ENCODE measurements around the gene AGO1. TPM values are rescaled to one million over a fixed set of nuclear protein-coding genes. Genes with fewer than 3 reads are reported as not detected.

Gene AGO1
- total and polyA plus RNA-seq, 2 of the 8 experiments (the other 6 are each of a cell fraction or from before 2014, with no cell fraction given), result 15.1 to 73.7 TPM

- DNase-seq (ENCODE audit: low read depth in 1 of 2, low spot score in 2 of 2) (no peak), FAIRE-seq (no peak)
- Histone ChIP-seq H3K9me3 (ENCODE audit: insufficient read depth in 2 of 2, low read depth in 1 of 2, low read length in 1 of 2) (no peaks in the 10 kb centered on the region), H4K20me1 (replicated peaks in 1 of 2; ENCODE audit: control insufficient read depth in 1 of 2, insufficient read depth in 2 of 2, low read length in 2 of 2) (no peaks in the 10 kb centered on the region), H4K91ac (replicated peaks; ENCODE audit: insufficient read length, low read length) (no peak overlapping the region), H3K79me2 (ENCODE audit: control insufficient read depth in 1 of 2, insufficient read depth in 2 of 2, low read length in 2 of 2) (peaks cover 0 to 54% of the 10 kb centered on the region in 2 experiments; a peak in 2 of 4 replicates), H3K79me1 (ENCODE audit: low read depth, low read length) (peaks cover 7% of the 10 kb centered on the region), H2BK20ac (ENCODE audit: low read length) (no peak overlapping the region), H3K14ac (ENCODE audit: insufficient read length) (no peak overlapping the region), H2BK12ac (ENCODE audit: low read depth, low read length) (no peak overlapping the region), H4K8ac (ENCODE audit: extremely low read depth, insufficient read depth, low read length) (no peak overlapping the region), H3K23ac (ENCODE audit: insufficient read length) (no peak overlapping the region), H2AFZ (ENCODE audit: low read length) (no peak overlapping the region), H3K4me1 (replicated peaks in 1 of 4; ENCODE audit: control insufficient read depth in 3 of 4, insufficient read depth in 4 of 4, low read length in 3 of 4) (peaks cover 0 to 3% (median 0%) of the 10 kb centered on the region in 4 experiments; a peak in 1 of 7 replicates), H3K36me3 (ENCODE audit: control insufficient read depth in 2 of 4, insufficient read depth in 4 of 4, low read length in 3 of 4) (no peaks in the 10 kb centered on the region; a peak in 1 of 8 replicates), H3K27me3 (replicated peaks in 1 of 4; ENCODE audit: control insufficient read depth in 3 of 4, extremely low read depth in 1 of 4, insufficient read depth in 3 of 4, low read length in 3 of 4) (no peaks in the 10 kb centered on the region), H3K4me3 (ENCODE audit: extremely low read depth in 1 of 4, insufficient read depth in 2 of 4, low read depth in 3 of 4, low read length in 4 of 4) (no peak overlapping the region), H3K27ac (ENCODE audit: low read depth, low read length) (no peak overlapping the region), H3K56ac (replicated peaks; ENCODE audit: insufficient read length, low read depth, low read length) (no peak overlapping the region), H2BK15ac (ENCODE audit: low read length) (no peak overlapping the region), H2BK120ac (replicated peaks; ENCODE audit: low read depth, low read length) (no peak overlapping the region), H4K5ac (ENCODE audit: insufficient read length, low read depth, low read length) (no peak overlapping the region), H2BK5ac (ENCODE audit: low read depth, low read length) (no peak overlapping the region), H3K23me2 (ENCODE audit: low read depth, low read length) (no peaks in the 10 kb centered on the region), H3K4me2 (ENCODE audit: insufficient read depth in 1 of 2, low read depth in 2 of 2, low read length in 2 of 2) (no peak overlapping the region), H3K18ac (ENCODE audit: extremely low read depth, low read length) (no peak overlapping the region), H3K9ac (replicated peaks in 1 of 4; ENCODE audit: extremely low read depth in 1 of 4, low read depth in 3 of 4, low read length in 3 of 4) (no peak overlapping the region), H2AK5ac (ENCODE audit: low read depth, low read length) (no peak overlapping the region; the same call in 1 of the 2 replicates), H3K4ac (replicated peaks; ENCODE audit: insufficient read length, low read depth, low read length) (no peak overlapping the region)
- POLR2A ChIA-PET (ENCODE audit: partially characterized antibody), result interaction anchor here (0.7 to 0.8 kb wide), 2 partner anchors 15 to 63 kb away, joined by 3 read pairs; no protein-coding TSS in a partner anchor
- no peak for TF ChIP-seq CHD2 (IDR thresholded peaks at IDR 0.05; ENCODE audit: low read length)
- no peak for TF ChIP-seq SRF (IDR thresholded peaks at IDR 0.05; ENCODE audit: low read depth, low read length)
- TF ChIP-seq PHF8 (conservative IDR thresholded peaks at IDR 0.05; ENCODE audit: low read depth, low read length), result no peak
- TF ChIP-seq KDM1A (IDR thresholded peaks at IDR 0.05; ENCODE audit: borderline replicate concordance, low read length), result no peak
- no peak for TF ChIP-seq ATF3 (IDR thresholded peaks at IDR 0.05; ENCODE audit: insufficient read depth, low read depth, low read length)
- TF ChIP-seq JUN (IDR thresholded peaks at IDR 0.05; ENCODE audit: low read depth, low read length), result no peak
- TF ChIP-seq BRCA1 (IDR thresholded peaks at IDR 0.05; ENCODE audit: low read depth, low read length), result no peak
- TF ChIP-seq BACH1 (IDR thresholded peaks at IDR 0.05; ENCODE audit: low read length), result no peak
- no peak for TF ChIP-seq BCL11A (IDR thresholded peaks at IDR 0.05; ENCODE audit: low read depth in 2 of 2, low read length in 2 of 2)
- no peak for TF ChIP-seq MAX (IDR thresholded peaks at IDR 0.05)
- TF ChIP-seq SP4 (IDR thresholded peaks at IDR 0.05; ENCODE audit: low read length), result no peak
- TF ChIP-seq SP1 (IDR thresholded peaks at IDR 0.05; ENCODE audit: low read depth, low read length), result no peak
- WGBS, 2 experiments (ENCODE audit: extremely low coverage in 1 of 2, insufficient coverage in 1 of 2, insufficient read length in 1 of 2, insufficient replicate concordance in 2 of 2, low coverage in 1 of 2, low lambda C conversion rate in 2 of 2, missing lambda C conversion rate in 1 of 2), result 92% methylated on average over 2 of the region's 2 CpGs; no CpG with 5 or more reads in 1 of the 2 experiments
- CTCF ChIA-PET (ENCODE audit: partially characterized antibody), result no interaction called here
Observed at GRCh38 chr1:35945327-35945726, 62.3 kb downstream of the AGO1 start.
